MM.1S (cell line): ENCODE results near the gene AGFG1.

Experiments used
- DNase-seq: peaks from one replicate; pipeline ENCODE4 v3.0.0-alpha.2; 2015
- H2AFZ ChIP-seq: fragments of 300-600 bp; sonication (generic); 2 replicates; pipeline ENCODE4 v1.6.0; 2016; ENCODE audit warnings: antibody characterized with exemption, low read length
- H3F3A ChIP-seq: fragments of 300-600 bp; sonication (generic); 2 replicates; pipeline ENCODE4 v1.6.1; 2016; ENCODE audit warnings: mild to moderate bottlenecking, antibody characterized with exemption, low read length, moderate library complexity, mixed read lengths; ENCODE audit not compliant: insufficient read depth
- H3K27ac ChIP-seq: fragments of 300-600 bp; sonication (generic); 2 replicates; pipeline ENCODE4 v1.5.1; 2016; ENCODE audit warnings: mild to moderate bottlenecking, low read length
- H3K27me3 ChIP-seq: fragments of 300-600 bp; sonication (generic); replicated peaks from 2 replicates; pipeline ENCODE4 v1.6.0; 2016; ENCODE audit warnings: low read length; ENCODE audit not compliant: insufficient read depth
- H3K36me3 ChIP-seq: fragments of 300-600 bp; sonication (generic); replicated peaks from 2 replicates; pipeline ENCODE4 v1.6.1; 2016; ENCODE audit warnings: mild to moderate bottlenecking, low read length, mixed read lengths; ENCODE audit not compliant: insufficient read depth
- H3K4me1 ChIP-seq: fragments of 300-600 bp; sonication (generic); 2 replicates; pipeline ENCODE4 v1.6.1; 2016; ENCODE audit warnings: low read length, mixed read lengths
- H3K4me2 ChIP-seq: fragments of 300-600 bp; sonication (generic); 2 replicates; pipeline ENCODE4 v1.6.0; 2016; ENCODE audit warnings: low read depth, low read length
- H3K4me3 ChIP-seq: fragments of 300-600 bp; sonication (generic); 2 replicates; pipeline ENCODE4 v1.5.1; 2016; ENCODE audit warnings: low read length, mixed read lengths
- H3K79me2 ChIP-seq: fragments of 300-600 bp; sonication (generic); 2 replicates; pipeline ENCODE4 v1.6.1; 2016; ENCODE audit warnings: mixed run types, low read length, mixed read lengths
- H3K9ac ChIP-seq: fragments of 300-600 bp; sonication (generic); 2 replicates; pipeline ENCODE4 v1.6.1; 2016; ENCODE audit warnings: low read length, mixed read lengths
- H3K9me2 ChIP-seq: fragments of 300-600 bp; sonication (generic); replicated peaks from 2 replicates; pipeline ENCODE4 v1.6.1; 2016; ENCODE audit warnings: mild to moderate bottlenecking, low read length, mixed read lengths; ENCODE audit not compliant: insufficient read depth
- H3K9me3 ChIP-seq: fragments of 300-600 bp; sonication (generic); replicated peaks from 2 replicates; pipeline ENCODE4 v1.6.1; 2016; ENCODE audit warnings: mild to moderate bottlenecking, low read length, mixed read lengths; ENCODE audit not compliant: insufficient read depth
- H4K20me1 ChIP-seq: fragments of 300-600 bp; sonication (generic); 2 replicates; pipeline ENCODE4 v1.6.1; 2016; ENCODE audit warnings: mild to moderate bottlenecking, low read length, moderate library complexity, mixed read lengths; ENCODE audit not compliant: insufficient read depth
- EZH2 ChIP-seq: fragments of 300-600 bp; sonication (generic); optimal IDR thresholded peaks from 2 replicates; pipeline ENCODE3; 2017; ENCODE audit warnings: low read depth, mild to moderate bottlenecking, antibody characterized with exemption, low read length, mixed read lengths
- EZH2phosphoT487 ChIP-seq: fragments of 300-600 bp; sonication (generic); IDR thresholded peaks from 2 replicates; pipeline ENCODE4 v1.6.1; 2018; ENCODE audit warnings: antibody characterized with exemption, low read length
- TF ChIP-seq, protein P1 (sequence below): fragments of 300-600 bp; sonication (generic); IDR thresholded peaks from 2 replicates; pipeline ENCODE4 v1.5.1; 2016; ENCODE audit warnings: antibody characterized with exemption, low read length, mixed read lengths

The AGFG1 gene

DNA sequence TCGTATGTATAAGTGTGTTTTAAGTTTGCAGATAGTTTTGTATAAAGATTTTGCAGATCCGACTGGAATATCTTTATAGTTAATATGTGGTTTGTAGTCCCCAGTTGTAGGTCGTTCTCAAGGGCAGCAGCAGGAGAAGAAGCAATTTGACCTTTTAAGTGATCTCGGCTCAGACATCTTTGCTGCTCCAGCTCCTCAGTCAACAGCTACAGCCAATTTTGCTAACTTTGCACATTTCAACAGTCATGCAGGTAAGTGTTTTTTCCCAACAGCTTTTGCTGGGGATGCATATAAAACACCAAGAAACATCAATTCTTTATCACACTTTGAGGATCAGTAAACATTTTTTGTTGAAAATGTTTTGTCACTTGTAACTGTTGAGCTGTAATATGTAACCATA lies 52.7 kb downstream of the AGFG1 start:
- no peak for DNase-seq
- H3K9me2 ChIP-seq = no peaks in the 10 kb centered on the region
- no peak overlapping the region for H2AFZ ChIP-seq
- no peak overlapping the region for H3K4me3 ChIP-seq
- H3K27me3 ChIP-seq = no peaks in the 10 kb centered on the region
- H3K36me3 ChIP-seq = peaks cover 3% of the 10 kb centered on the region; the same call in 1 of the 2 replicates
- TF ChIP-seq EZH2 = no peak
- no peak for TF ChIP-seq EZH2phosphoT487
- TF ChIP-seq, protein P1, sequence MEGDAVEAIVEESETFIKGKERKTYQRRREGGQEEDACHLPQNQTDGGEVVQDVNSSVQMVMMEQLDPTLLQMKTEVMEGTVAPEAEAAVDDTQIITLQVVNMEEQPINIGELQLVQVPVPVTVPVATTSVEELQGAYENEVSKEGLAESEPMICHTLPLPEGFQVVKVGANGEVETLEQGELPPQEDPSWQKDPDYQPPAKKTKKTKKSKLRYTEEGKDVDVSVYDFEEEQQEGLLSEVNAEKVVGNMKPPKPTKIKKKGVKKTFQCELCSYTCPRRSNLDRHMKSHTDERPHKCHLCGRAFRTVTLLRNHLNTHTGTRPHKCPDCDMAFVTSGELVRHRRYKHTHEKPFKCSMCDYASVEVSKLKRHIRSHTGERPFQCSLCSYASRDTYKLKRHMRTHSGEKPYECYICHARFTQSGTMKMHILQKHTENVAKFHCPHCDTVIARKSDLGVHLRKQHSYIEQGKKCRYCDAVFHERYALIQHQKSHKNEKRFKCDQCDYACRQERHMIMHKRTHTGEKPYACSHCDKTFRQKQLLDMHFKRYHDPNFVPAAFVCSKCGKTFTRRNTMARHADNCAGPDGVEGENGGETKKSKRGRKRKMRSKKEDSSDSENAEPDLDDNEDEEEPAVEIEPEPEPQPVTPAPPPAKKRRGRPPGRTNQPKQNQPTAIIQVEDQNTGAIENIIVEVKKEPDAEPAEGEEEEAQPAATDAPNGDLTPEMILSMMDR = no peak
- no peaks in the 10 kb centered on the region; the same call in none of the 2 replicates for H4K20me1 ChIP-seq
- no peak overlapping the region for H3K27ac ChIP-seq
- no peak overlapping the region for H3K4me2 ChIP-seq
- no peaks in the 10 kb centered on the region for H3K9me3 ChIP-seq
- peaks cover 36% of the 10 kb centered on the region for H3K79me2 ChIP-seq
- no peaks in the 10 kb centered on the region for H3K4me1 ChIP-seq
- no peaks in the 10 kb centered on the region for H3F3A ChIP-seq
- no peak overlapping the region for H3K9ac ChIP-seq

DNA sequence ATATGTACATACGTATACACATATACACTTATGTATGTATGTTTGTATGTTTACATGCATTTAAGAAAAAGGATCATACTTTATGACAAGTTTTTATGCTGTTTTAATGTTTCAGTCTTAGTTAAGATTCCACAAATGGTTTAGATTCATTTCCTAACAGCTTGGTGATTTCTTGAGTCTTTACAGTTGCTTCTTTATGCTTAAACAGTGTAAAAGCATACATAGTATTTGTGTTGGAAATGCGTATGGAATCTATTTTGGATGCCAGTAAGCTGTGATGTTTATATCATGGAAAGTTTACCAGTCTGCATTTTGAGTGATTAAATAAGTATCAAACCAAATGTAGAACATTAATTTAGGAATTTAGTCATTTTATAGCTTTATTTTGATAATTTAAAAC lies 55.4 kb downstream of the AGFG1 start:
- H3K36me3 ChIP-seq = 0 out of 2 replicates have a peak, but pooled peaks cover 3% of the 10 kb centered on the region
- no peak overlapping the region for H3K9ac ChIP-seq
- no peak overlapping the region for H3K4me2 ChIP-seq
- H3K4me1 ChIP-seq = no peaks in the 10 kb centered on the region
- no peaks in the 10 kb centered on the region for H3K27me3 ChIP-seq
- H3K9me2 ChIP-seq = no peaks in the 10 kb centered on the region
- no peaks in the 10 kb centered on the region for H3K9me3 ChIP-seq
- H3K79me2 ChIP-seq = peaks cover 11% of the 10 kb centered on the region
- no peak overlapping the region for H2AFZ ChIP-seq
- no peaks in the 10 kb centered on the region for H3F3A ChIP-seq
- TF ChIP-seq EZH2 (no peak), EZH2phosphoT487 (no peak)
- TF ChIP-seq, protein P1 = no peak
- no peak for DNase-seq
- no peak overlapping the region for H3K4me3 ChIP-seq
- H4K20me1 ChIP-seq = no peaks in the 10 kb centered on the region; the same call in none of the 2 replicates
- no peak overlapping the region for H3K27ac ChIP-seq

DNA sequence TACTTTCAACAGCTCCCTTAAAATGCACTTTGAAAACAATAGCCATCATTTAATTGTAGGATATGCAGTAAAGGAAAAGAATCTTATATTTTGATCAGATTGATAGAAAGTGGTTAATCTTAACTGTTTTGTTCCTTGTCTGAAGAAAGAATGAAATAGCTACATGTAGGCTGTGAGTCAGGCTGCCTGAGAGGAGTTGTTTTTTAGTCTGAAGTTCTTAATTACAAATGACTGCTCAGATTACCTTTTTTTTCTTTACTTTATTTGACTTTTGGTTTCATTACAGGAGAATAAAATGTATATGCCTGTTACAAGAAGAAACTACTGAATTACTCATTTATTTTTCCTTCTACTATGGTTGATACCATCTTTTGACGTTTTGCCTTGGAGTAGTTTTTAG lies 56.8 kb downstream of the AGFG1 start:
- 0 out of 2 replicates have a peak, but pooled peaks cover 3% of the 10 kb centered on the region for H3K36me3 ChIP-seq
- TF ChIP-seq EZH2 = no peak
- TF ChIP-seq, protein P1 = no peak
- TF ChIP-seq EZH2phosphoT487 = no peak

More for the DNA sequence above, 56.8 kb downstream of the AGFG1 start:
- DNase-seq = no peak
- Histone ChIP-seq H3K9me3 (no peaks in the 10 kb centered on the region), H3K9ac (no peak overlapping the region), H3K9me2 (no peaks in the 10 kb centered on the region), H3K79me2 (no peaks in the 10 kb centered on the region), H3K27ac (no peak overlapping the region), H4K20me1 (no peaks in the 10 kb centered on the region; the same call in 1 of the 2 replicates), H3K27me3 (no peaks in the 10 kb centered on the region), H3K4me1 (peaks cover 11% of the 10 kb centered on the region), H3F3A (no peaks in the 10 kb centered on the region), H3K4me3 (no peak overlapping the region), H2AFZ (no peak overlapping the region), H3K4me2 (no peak overlapping the region)
